ENCODE measurements around the gene STOML1. TPM values are rescaled to one million over a fixed set of nuclear protein-coding genes. Genes with fewer than 3 reads are reported as not detected.

Gene STOML1
- total RNA-seq, 1 donor from 2014 or later, result 10.6 TPM

DNA sequence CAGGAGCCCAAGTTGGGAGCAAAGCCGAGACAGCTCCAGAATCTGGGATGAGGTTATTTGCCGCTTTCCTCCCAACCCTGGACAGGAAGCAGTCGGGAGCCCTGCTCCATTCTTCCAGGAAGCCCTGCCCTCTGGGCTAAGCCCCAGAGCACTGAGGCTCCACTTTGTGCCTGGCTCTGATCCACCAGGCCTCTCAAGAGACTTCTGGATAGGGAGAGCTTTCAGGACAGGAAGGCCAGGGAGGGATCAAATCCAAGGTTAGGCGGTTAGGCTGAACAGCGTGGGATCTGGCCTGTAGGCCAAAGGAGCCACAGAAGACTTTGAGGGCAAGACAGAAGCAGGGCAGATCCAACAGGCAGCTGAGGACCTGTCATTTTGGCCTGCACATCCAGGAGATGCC, 835 bp downstream of the STOML1 start:
- ATAC-seq (ENCODE audit: low read depth) (no peak), DNase-seq (no peak)
- Mint-ChIP-seq H3K36me3 (ENCODE audit: low read depth) (peaks cover 10% of the 10 kb centered on the region), H3K4me1 (peaks cover 66% of the 10 kb centered on the region), H3K27ac (peak overlapping the region; percentile 35), H3K4me3 (peak overlapping the region; percentile 86), H3K9me3 (no peaks in the 10 kb centered on the region), H3K27me3 (no peaks in the 10 kb centered on the region)
- POLR2A ChIA-PET, result interaction anchor here (0.6 kb wide), 1 partner anchor 1460 kb away, joined by 3 read pairs; the partner anchor contains the start of gene SIN3A
- CTCF ChIA-PET, result interaction anchor here (1.1 to 1.4 kb wide), 2 partner anchors 18 kb away, joined by 4 to 5 read pairs; no protein-coding TSS in a partner anchor
- intact Hi-C loops (cut with micrococcal nuclease), result loop anchor here (5.0 kb wide), 2 partner anchors 471 to 791 kb away; partner anchors contain the start of genes CSK and UBL7
- TF ChIP-seq, protein P1, sequence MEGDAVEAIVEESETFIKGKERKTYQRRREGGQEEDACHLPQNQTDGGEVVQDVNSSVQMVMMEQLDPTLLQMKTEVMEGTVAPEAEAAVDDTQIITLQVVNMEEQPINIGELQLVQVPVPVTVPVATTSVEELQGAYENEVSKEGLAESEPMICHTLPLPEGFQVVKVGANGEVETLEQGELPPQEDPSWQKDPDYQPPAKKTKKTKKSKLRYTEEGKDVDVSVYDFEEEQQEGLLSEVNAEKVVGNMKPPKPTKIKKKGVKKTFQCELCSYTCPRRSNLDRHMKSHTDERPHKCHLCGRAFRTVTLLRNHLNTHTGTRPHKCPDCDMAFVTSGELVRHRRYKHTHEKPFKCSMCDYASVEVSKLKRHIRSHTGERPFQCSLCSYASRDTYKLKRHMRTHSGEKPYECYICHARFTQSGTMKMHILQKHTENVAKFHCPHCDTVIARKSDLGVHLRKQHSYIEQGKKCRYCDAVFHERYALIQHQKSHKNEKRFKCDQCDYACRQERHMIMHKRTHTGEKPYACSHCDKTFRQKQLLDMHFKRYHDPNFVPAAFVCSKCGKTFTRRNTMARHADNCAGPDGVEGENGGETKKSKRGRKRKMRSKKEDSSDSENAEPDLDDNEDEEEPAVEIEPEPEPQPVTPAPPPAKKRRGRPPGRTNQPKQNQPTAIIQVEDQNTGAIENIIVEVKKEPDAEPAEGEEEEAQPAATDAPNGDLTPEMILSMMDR (IDR thresholded peaks at IDR 0.05), result no peak

DNA sequence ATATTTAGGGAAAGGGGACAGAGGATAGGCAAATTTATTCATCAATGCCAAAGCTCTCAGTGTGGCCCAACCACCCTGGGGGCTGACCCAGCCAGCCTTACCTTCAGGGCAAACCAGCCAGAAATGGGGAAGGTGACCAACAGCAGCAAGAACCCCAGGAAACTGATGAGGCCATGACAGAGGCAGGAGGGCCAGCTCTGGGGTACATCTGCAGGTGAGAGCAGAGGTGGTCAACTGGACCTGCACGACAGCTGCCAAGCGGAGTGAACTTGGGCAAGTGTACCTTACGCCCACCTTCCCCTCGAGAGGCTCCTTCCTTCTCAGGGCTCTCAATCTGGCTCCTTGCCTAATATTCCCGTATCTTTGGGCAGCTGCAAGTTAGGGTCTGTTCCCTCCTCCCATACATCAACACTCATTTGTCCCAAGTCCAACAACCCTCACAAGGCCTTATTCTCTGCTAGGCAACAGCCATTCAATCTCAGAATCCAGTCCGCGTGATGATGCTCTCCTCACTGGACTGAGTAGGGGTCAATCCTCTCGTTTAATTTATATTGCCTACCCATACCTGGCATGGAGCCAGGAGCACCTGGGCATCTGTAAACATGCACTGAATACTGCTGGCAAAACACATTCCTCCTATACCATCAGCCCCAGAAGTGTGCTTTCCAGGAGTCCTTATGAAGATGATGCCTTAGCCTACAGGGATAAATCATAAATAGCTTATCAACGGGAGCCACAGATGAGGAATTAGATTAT, 1.7 kb downstream of the STOML1 start:
- ATAC-seq (ENCODE audit: low read depth) (no peak), DNase-seq (no peak)
- TF ChIP-seq, protein P1 (IDR thresholded peaks at IDR 0.05), result no peak
- Mint-ChIP-seq H3K36me3 (ENCODE audit: low read depth) (peaks cover 10% of the 10 kb centered on the region), H3K27me3 (no peaks in the 10 kb centered on the region), H3K4me3 (no peak overlapping the region), H3K9me3 (no peaks in the 10 kb centered on the region), H3K4me1 (peaks cover 65% of the 10 kb centered on the region), H3K27ac (no peak overlapping the region)
- ChIA-PET POLR2A (no interaction called here), CTCF (interaction anchor here (1.1 kb wide), 1 partner anchor 17 kb away, joined by 4 read pairs; no protein-coding TSS in a partner anchor)
- intact Hi-C loops (cut with micrococcal nuclease), result loop anchor here (5.0 kb wide), 2 partner anchors 472 to 792 kb away; partner anchors contain the start of genes CSK and UBL7

DNA sequence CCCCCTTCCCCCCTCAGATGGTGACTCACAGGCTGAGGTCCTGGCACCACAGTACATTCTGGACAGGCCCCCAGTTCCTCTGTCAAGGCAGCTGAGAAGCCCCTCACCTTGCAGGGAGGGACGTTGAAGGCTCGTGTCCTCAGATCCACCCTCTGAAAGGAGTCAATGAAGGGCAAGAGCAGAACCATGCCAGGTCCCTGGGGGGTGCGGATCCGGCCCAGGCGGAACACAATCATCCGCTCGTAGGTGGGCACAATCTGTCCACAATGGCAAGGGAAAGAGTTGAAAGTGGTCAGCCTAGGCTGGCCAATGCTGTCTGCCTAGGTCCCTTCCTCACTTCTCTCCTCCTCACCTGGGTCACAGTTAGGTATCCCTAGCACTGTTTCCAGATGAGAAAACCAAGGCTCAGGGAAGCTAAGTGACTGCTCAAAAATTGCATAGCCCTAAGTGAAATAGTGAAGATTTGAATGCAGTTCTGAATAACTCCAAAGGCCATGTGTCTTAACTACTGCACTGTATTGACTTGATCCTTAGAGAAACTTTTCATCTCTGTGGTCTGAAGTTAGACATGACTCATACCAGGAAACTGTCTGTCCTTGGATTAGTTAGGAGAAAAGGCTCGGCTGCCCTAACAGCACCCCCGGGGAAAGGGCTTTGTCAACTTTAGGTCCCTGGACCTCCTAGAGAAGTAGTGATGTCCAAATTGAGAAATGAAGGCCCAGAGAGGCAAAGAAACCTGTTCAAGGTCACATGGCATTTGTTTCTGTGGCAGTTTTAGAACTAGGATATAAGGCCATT, 2.9 kb downstream of the STOML1 start:
- H3K36me3 Mint-ChIP-seq (ENCODE audit: low read depth), result peaks cover 4% of the 10 kb centered on the region
- CTCF ChIA-PET, result interaction anchor here (0.7 to 1.1 kb wide), 2 partner anchors 12 to 15 kb away, joined by 3 to 4 read pairs; no protein-coding TSS in a partner anchor
- ATAC-seq (ENCODE audit: low read depth), result no peak

DNA sequence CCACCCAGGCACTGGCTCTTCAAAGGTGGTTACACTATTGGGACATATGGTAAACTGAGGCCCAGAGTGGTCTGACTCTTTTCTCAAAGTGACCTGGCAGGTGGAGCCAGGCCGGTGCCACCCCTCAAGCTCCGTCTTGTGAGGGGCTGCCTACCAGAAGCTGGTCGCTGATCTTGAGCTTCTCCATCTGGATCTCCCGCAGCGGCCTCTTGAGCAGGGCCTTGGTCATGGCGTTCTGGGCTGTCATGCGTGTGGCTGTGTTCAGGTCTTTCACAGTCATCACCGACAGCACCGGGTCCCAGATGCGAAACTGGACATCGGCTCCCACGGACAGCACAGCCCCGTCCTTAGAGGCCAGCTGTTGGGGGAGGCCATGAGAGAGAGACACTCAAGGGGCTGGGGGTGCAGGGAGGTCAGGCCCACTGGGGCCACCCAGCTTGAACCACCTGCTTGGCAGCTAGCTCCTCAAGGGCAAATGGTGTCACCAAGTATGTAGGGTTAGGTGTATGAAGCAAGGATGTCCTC, 3.6 kb downstream of the STOML1 start:
- ChIA-PET POLR2A (interaction anchor here (0.6 kb wide), 1 partner anchor 446 kb away, joined by 3 read pairs; no protein-coding TSS in a partner anchor), CTCF (interaction anchor here (1.1 to 2.3 kb wide), 2 partner anchors 15 to 16 kb away, joined by 4 to 9 read pairs; no protein-coding TSS in a partner anchor)
- no peaks in the 10 kb centered on the region for H3K27me3 Mint-ChIP-seq
- TF ChIP-seq, protein P1 (IDR thresholded peaks at IDR 0.05), result no peak
- peaks cover 64% of the 10 kb centered on the region for H3K4me1 Mint-ChIP-seq
- no peak overlapping the region for H3K4me3 Mint-ChIP-seq
- H3K27ac Mint-ChIP-seq, result no peak overlapping the region
- DNase-seq (no peak), ATAC-seq (ENCODE audit: low read depth) (no peak)
- intact Hi-C loops (cut with micrococcal nuclease), result no loop called here
- no peaks in the 10 kb centered on the region for H3K9me3 Mint-ChIP-seq
- H3K36me3 Mint-ChIP-seq (ENCODE audit: low read depth), result peaks cover 5% of the 10 kb centered on the region

More for the DNA sequence above, 2.9 kb downstream of the STOML1 start:
- TF ChIP-seq, protein P1 (IDR thresholded peaks at IDR 0.05), result no peak
- Mint-ChIP-seq H3K9me3 (no peaks in the 10 kb centered on the region), H3K4me1 (peaks cover 66% of the 10 kb centered on the region), H3K4me3 (no peak overlapping the region), H3K27me3 (no peaks in the 10 kb centered on the region), H3K27ac (no peak overlapping the region)
- intact Hi-C loops (cut with micrococcal nuclease), result no loop called here
- POLR2A ChIA-PET, result interaction anchor here (0.6 kb wide), 1 partner anchor 446 kb away, joined by 3 read pairs; no protein-coding TSS in a partner anchor
- no peak for DNase-seq
